Endothelial cell of umbilical vein (primary cell): ENCODE measurements around the gene PSMA5.

Experiments
- EZH2 ChIP-seq: IDR thresholded peaks from 2 replicates; pipeline ENCODE4 v1.6.1; 2012; ENCODE audit warnings: borderline replicate concordance, low read depth, mild to moderate bottlenecking, moderate library complexity, low read length, inconsistent platforms; ENCODE audit not compliant: severe bottlenecking
- FOS ChIP-seq: IDR thresholded peaks from 2 replicates; pipeline ENCODE4 v1.6.1; 2011; ENCODE audit warnings: mild to moderate bottlenecking, low read length, moderate library complexity, borderline replicate concordance; ENCODE audit not compliant: insufficient read depth
- GATA2 ChIP-seq: IDR thresholded peaks from 2 replicates; pipeline ENCODE4 v1.7.0; 2011; ENCODE audit warnings: low read depth, mild to moderate bottlenecking, moderate library complexity, mixed read lengths, low read length; ENCODE audit not compliant: insufficient read length, insufficient read depth
- JUN ChIP-seq: IDR thresholded peaks from 2 replicates; pipeline ENCODE4 v1.6.1; 2011; ENCODE audit warnings: borderline replicate concordance, low read depth; ENCODE audit not compliant: insufficient read length, insufficient read depth
- MYC ChIP-seq: IDR thresholded peaks from one replicate; pipeline ENCODE4 v1.6.1; 2011; ENCODE audit warnings: mild to moderate bottlenecking, low read depth, low read length
- POLR2A ChIP-seq: IDR thresholded peaks from 2 replicates; pipeline ENCODE4 v1.6.1; 2012; ENCODE audit warnings: low read depth, mild to moderate bottlenecking, control low read depth, low read length
- POLR2AphosphoS5 ChIP-seq: IDR thresholded peaks from 2 replicates; pipeline ENCODE4 v1.6.1; 2012; ENCODE audit warnings: low read depth, mild to moderate bottlenecking, control low read depth, low read length, moderate library complexity; ENCODE audit not compliant: insufficient read depth
- TF ChIP-seq, protein P1 (sequence below), 2 donors: IDR thresholded peaks; 1 replicate in 1 of 2; 2 replicates in 1 of 2; pipeline ENCODE4 v1.5.1; 2011; ENCODE audit warnings: low read length in 2 of 2, mild to moderate bottlenecking in 2 of 2, moderate library complexity in 2 of 2, control low read depth in 1 of 2, inconsistent platforms in 1 of 2, low read depth in 1 of 2; ENCODE audit not compliant: insufficient read depth in 1 of 2; ENCODE audit errors: extremely low read depth in 1 of 2
- TF ChIP-seq, protein P2 (sequence below): IDR thresholded peaks from 2 replicates; pipeline ENCODE4 v1.6.1; 2011; ENCODE audit not compliant: insufficient read depth, insufficient read length

DNA sequence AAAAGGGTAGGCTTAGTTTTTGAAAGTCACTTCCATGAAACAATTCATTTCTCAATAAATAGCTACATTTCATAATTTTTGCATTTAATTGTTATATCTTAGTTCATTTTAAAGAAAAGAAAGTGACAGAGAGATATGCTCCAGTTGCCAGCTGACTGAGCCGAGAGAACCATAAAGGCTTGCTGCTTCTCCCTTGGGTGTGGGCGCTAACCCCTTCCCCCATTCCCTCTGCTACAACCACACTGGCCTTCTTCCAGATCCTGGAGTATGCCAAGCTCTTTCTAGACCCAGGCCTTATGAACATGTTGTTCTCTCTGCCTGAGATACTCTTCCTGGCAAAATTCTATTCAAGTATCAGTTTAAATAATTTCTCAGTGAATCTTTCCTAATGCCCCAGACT lies 40.8 kb downstream of the PSMA5 start:
- TF ChIP-seq, protein P1, sequence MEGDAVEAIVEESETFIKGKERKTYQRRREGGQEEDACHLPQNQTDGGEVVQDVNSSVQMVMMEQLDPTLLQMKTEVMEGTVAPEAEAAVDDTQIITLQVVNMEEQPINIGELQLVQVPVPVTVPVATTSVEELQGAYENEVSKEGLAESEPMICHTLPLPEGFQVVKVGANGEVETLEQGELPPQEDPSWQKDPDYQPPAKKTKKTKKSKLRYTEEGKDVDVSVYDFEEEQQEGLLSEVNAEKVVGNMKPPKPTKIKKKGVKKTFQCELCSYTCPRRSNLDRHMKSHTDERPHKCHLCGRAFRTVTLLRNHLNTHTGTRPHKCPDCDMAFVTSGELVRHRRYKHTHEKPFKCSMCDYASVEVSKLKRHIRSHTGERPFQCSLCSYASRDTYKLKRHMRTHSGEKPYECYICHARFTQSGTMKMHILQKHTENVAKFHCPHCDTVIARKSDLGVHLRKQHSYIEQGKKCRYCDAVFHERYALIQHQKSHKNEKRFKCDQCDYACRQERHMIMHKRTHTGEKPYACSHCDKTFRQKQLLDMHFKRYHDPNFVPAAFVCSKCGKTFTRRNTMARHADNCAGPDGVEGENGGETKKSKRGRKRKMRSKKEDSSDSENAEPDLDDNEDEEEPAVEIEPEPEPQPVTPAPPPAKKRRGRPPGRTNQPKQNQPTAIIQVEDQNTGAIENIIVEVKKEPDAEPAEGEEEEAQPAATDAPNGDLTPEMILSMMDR (IDR thresholded peaks at IDR 0.05; ENCODE audit: extremely low read depth in 1 of 2, insufficient read depth in 1 of 2, low read depth in 1 of 2, low read length in 2 of 2), result no peak
- TF ChIP-seq POLR2AphosphoS5 (no peak), POLR2A (no peak), JUN (no peak), MYC (no peak), EZH2 (no peak), GATA2 (no peak), FOS (no peak)
- TF ChIP-seq, protein P2, sequence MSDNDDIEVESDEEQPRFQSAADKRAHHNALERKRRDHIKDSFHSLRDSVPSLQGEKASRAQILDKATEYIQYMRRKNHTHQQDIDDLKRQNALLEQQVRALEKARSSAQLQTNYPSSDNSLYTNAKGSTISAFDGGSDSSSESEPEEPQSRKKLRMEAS, result no peak
